Measurements from ENCODE around the gene OSBPL9. TPM values are rescaled to one million over a fixed set of nuclear protein-coding genes. Genes with fewer than 3 reads are reported as not detected.

OSBPL9 gene
- total RNA-seq, 1 experiment from 2014 or later, result 52.6 TPM

DNA sequence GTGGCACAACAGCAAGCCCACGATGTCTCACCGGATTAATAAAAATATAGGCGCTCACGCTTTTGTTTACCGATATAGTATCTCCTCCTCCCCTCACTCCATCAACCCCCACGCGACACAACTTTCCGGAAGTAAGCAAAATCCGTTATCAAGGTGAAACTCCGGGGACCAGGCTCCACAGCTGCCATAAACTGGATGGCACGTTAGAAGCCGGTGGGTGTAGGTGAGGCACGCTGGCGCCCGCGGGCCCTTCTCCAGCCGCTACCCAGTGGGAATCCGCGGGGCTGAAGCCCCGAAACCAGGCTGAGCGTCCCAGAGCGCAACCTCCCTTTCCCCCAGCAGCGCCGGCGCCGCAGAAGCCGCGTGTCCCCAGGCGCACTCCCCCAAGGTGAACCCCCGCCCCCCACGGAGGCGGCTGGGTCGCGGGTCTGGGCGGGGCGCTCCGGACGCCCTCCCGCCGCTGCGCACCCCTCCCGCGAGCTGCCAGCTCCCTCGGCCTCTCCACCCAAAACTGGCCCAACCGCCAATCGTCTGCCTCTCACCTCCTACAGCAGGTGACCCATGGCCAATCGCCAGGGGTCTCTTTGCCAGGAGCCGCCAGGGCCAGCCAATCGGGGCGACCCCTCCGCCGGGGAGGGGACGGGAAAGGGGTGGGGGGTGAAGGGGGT is 112.4 kb downstream of the OSBPL9 start:
- H3K36me3 ChIP-seq (ENCODE audit: control insufficient read depth in 1 of 2, insufficient read depth in 2 of 2, low read length in 2 of 2), result no peaks in the 10 kb centered on the region
- H3K27me3 ChIP-seq (ENCODE audit: insufficient read depth, low read length), result no peaks in the 10 kb centered on the region
- POLR2A ChIA-PET, result interaction anchor here (0.6 to 1.4 kb wide), 3 partner anchors 9 to 450 kb away, joined by 3 to 5 read pairs (median 4); no protein-coding TSS in a partner anchor
- DNase-seq (ENCODE audit: low read depth, low spot score) (peak; percentile 83), ATAC-seq (peak; percentile 95)
- H3K79me2 ChIP-seq (ENCODE audit: insufficient read depth, low read length), result peaks cover 39% of the 10 kb centered on the region
- H3K9ac ChIP-seq (ENCODE audit: low read length), result peak overlapping the region; percentile 79
- peaks cover 6 to 17% of the 10 kb centered on the region in 2 experiments; a peak in 3 of 4 replicates for H3K4me1 ChIP-seq (ENCODE audit: control insufficient read depth in 1 of 2, insufficient read depth in 2 of 2, low read length in 2 of 2)
- H4K20me1 ChIP-seq (ENCODE audit: insufficient read depth), result no peaks in the 10 kb centered on the region
- H3K9me2 ChIP-seq (ENCODE audit: insufficient read depth), result no peaks in the 10 kb centered on the region
- no peaks in the 10 kb centered on the region for H3K9me3 ChIP-seq (ENCODE audit: control insufficient read depth in 1 of 2, insufficient read depth in 1 of 2, low read depth in 1 of 2, low read length in 2 of 2)
- no TSS peak for BruUV-seq (replicated peaks)
- CTCF ChIA-PET, result interaction anchor here (0.6 to 0.7 kb wide), 2 partner anchors 107 to 953 kb away, joined by 3 to 6 read pairs; no protein-coding TSS in a partner anchor
- peak overlapping the region; percentile 82 for H3K4me2 ChIP-seq (ENCODE audit: low read length)
- TF ChIP-seq REST (IDR thresholded peaks at IDR 0.05; ENCODE audit: low read depth) (no peak), POLR2A (IDR thresholded peaks at IDR 0.05; ENCODE audit: borderline replicate concordance, extremely low read depth, insufficient read depth, insufficient read length) (peak; percentile 51), SP1 (IDR thresholded peaks at IDR 0.05; ENCODE audit: low read depth) (peak; percentile 91), ELF1 (IDR thresholded peaks at IDR 0.05; ENCODE audit: borderline replicate concordance, low read depth) (no peak), SIN3A (IDR thresholded peaks at IDR 0.05; ENCODE audit: low read depth) (peak; percentile 44; the same call in 1 of the 2 replicates), EZH2phosphoT487 (IDR thresholded peaks at IDR 0.05; ENCODE audit: borderline replicate concordance) (no peak), FOSL1 (IDR thresholded peaks at IDR 0.05; ENCODE audit: low read depth) (no peak), YY1 (IDR thresholded peaks at IDR 0.05; ENCODE audit: extremely low read depth, insufficient replicate concordance, low read depth, low read length) (no peak), POLR2AphosphoS5 (IDR thresholded peaks at IDR 0.05; ENCODE audit: low read depth, low read length) (peak; percentile 54; the same call in 1 of the 2 replicates), MAX (IDR thresholded peaks at IDR 0.05) (peak; percentile 72; the same call in 1 of the 2 replicates)
- TF ChIP-seq, protein P1, sequence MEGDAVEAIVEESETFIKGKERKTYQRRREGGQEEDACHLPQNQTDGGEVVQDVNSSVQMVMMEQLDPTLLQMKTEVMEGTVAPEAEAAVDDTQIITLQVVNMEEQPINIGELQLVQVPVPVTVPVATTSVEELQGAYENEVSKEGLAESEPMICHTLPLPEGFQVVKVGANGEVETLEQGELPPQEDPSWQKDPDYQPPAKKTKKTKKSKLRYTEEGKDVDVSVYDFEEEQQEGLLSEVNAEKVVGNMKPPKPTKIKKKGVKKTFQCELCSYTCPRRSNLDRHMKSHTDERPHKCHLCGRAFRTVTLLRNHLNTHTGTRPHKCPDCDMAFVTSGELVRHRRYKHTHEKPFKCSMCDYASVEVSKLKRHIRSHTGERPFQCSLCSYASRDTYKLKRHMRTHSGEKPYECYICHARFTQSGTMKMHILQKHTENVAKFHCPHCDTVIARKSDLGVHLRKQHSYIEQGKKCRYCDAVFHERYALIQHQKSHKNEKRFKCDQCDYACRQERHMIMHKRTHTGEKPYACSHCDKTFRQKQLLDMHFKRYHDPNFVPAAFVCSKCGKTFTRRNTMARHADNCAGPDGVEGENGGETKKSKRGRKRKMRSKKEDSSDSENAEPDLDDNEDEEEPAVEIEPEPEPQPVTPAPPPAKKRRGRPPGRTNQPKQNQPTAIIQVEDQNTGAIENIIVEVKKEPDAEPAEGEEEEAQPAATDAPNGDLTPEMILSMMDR (IDR thresholded peaks at IDR 0.05 in 2 of 3, conservative IDR thresholded peaks at IDR 0.05 in 1 of 3; ENCODE audit: borderline replicate concordance in 1 of 3, insufficient read depth in 1 of 3, low read depth in 2 of 3, low read length in 2 of 3), result no peak
- peak overlapping the region; percentile 76 to 83 for H3K4me3 ChIP-seq (replicated peaks in 1 of 2; ENCODE audit: low read depth in 1 of 2, low read length in 2 of 2)
- RAD21 ChIA-PET (ENCODE audit: low non-redundant PET in 1 of 2, low total read pairs in 2 of 2, uncharacterized antibody in 2 of 2, unreplicated experiment in 2 of 2), result interaction anchor here (0.7 to 1.6 kb wide), 3 partner anchors 106 to 1568 kb away, joined by 5 to 6 read pairs (median 5); no protein-coding TSS in a partner anchor
- peak overlapping the region; percentile 54; the same call in 1 of the 2 replicates for H3K27ac ChIP-seq (ENCODE audit: low read depth, low read length)
- intact Hi-C loops (cut with micrococcal nuclease), result no loop called here
- peak overlapping the region; percentile 56 for H2AFZ ChIP-seq (ENCODE audit: low read depth, low read length, poor library complexity, severe bottlenecking)
